Measurements from ENCODE around the gene TEX13C.

The TEX13C gene

GRCh38 chrX:125327891-125328290 is 8.2 kb downstream of the TEX13C start:
- no peaks in the 10 kb centered on the region for H3K36me3 Mint-ChIP-seq
- H3K27ac Mint-ChIP-seq, result no peak overlapping the region
- H3K4me3 Mint-ChIP-seq, result no peak overlapping the region
- H3K9me3 Mint-ChIP-seq, result no peaks in the 10 kb centered on the region
- H3K27me3 Mint-ChIP-seq, result no peaks in the 10 kb centered on the region
- ATAC-seq (replicated peaks) (no peak), DNase-seq (no peak)
- no peaks in the 10 kb centered on the region for H3K4me1 Mint-ChIP-seq

DNA sequence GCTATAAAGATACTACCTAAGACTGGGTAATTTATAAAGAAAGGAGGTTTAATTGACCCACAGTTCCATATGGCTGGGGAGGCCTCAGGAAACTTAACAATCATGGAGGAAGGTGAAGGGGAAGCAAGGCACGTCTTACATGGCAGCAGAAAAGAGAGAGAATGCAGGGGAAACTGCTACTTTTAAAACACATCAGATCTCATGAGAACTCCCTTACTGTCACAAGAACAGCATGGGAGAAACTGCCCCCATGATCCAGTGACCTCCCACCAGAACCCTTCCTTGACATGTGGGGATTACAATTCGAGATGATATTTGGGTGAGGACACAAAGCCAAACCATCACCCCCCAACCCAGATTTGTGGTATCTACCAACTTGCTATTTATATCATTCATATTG is 13.9 kb downstream of the TEX13C start:
- H3K4me1 Mint-ChIP-seq, result no peaks in the 10 kb centered on the region

DNA sequence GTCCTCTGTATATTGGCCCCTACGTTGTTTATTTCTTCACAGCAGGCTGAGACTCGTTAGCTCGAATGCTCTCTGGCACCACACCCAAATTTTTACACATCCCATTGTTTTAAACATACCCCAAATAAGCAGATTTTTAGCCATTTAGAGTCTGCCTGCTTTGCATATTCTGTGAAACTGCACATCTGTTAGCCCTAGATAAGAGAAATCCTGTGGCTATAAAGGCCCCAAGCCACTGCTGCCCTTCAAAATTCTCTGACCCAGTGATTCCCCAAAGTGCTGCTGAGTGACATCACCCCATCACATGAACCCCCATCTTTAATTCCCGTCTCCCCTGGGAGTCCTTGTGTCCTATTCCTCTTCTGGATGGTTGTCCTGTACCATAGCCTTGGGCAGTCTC is 20.8 kb downstream of the TEX13C start:
- Mint-ChIP-seq H3K4me3 (no peak overlapping the region), H3K9me3 (peaks cover 0 to 4% of the 10 kb centered on the region in 2 donors), H3K4me1 (no peaks in the 10 kb centered on the region), H3K27me3 (no peaks in the 10 kb centered on the region), H3K36me3 (no peaks in the 10 kb centered on the region), H3K27ac (no peak overlapping the region)
- ATAC-seq (replicated peaks) (no peak), DNase-seq (no peak)

More for the DNA sequence above, 13.9 kb downstream of the TEX13C start:
- no peaks in the 10 kb centered on the region for H3K9me3 Mint-ChIP-seq
- DNase-seq, result no peak
- H3K27me3 Mint-ChIP-seq, result no peaks in the 10 kb centered on the region
- H3K4me3 Mint-ChIP-seq, result no peak overlapping the region
- H3K36me3 Mint-ChIP-seq, result no peaks in the 10 kb centered on the region
- H3K27ac Mint-ChIP-seq, result no peak overlapping the region
- ATAC-seq (replicated peaks), result no peak

DNA sequence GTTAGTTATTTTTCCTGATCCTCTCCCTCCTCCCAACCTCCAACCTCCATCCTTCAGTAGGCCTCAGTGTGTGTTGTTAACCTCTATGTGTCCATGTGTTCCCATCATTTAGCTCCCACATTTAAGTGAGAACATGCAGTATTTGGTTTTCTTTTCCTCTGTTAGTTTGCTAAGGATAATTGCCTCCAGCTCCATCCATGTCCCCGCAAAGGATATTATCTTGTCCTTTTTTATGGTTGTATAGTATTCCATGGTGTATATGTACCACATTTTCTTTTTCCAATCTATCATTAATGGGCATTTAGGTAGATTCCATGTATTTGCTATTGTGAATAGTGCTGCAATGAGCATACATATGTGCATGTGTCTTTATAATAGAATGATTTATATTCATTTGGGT is 54.5 kb downstream of the TEX13C start:
- Mint-ChIP-seq H3K36me3 (no peaks in the 10 kb centered on the region), H3K27me3 (no peaks in the 10 kb centered on the region), H3K4me1 (no peaks in the 10 kb centered on the region), H3K9me3 (peaks cover 4% of the 10 kb centered on the region in 2 donors), H3K27ac (no peak overlapping the region), H3K4me3 (no peak overlapping the region)
- ATAC-seq (replicated peaks), result no peak
- no peak for DNase-seq

All from stimulated activated naive B cell treated with anti-CD40 and anti-IgM and Interleukin-4, amounts not matched to agents 10 μg/mL and 1 μg/mL and 100 μg/mL, for 72 hours (primary cell).